Peyer's patch (tissue), 4 donors: ENCODE data around the gene NHEJ1.

Experiments used
- POLR2A ChIP-seq, 2 donors: fragments of 450-650 bp; IDR thresholded peaks; one replicate each; pipeline ENCODE4 v1.5.1; 2017; ENCODE audit warnings: antibody characterized with exemption in 2 of 2, mild to moderate bottlenecking in 2 of 2, moderate library complexity in 2 of 2
- TF ChIP-seq, protein P1 (sequence below), 6 experiments: fragments of 450-650 bp in 4 of 6; fragments of 200-600 bp in 2 of 6; sonication (generic) in 1 of 6; IDR thresholded peaks; one replicate each; pipeline ENCODE4 v1.5.1; 2017 to 2019; ENCODE audit warnings: antibody characterized with exemption in 6 of 6, mild to moderate bottlenecking in 3 of 6, moderate library complexity in 1 of 6

DNA sequence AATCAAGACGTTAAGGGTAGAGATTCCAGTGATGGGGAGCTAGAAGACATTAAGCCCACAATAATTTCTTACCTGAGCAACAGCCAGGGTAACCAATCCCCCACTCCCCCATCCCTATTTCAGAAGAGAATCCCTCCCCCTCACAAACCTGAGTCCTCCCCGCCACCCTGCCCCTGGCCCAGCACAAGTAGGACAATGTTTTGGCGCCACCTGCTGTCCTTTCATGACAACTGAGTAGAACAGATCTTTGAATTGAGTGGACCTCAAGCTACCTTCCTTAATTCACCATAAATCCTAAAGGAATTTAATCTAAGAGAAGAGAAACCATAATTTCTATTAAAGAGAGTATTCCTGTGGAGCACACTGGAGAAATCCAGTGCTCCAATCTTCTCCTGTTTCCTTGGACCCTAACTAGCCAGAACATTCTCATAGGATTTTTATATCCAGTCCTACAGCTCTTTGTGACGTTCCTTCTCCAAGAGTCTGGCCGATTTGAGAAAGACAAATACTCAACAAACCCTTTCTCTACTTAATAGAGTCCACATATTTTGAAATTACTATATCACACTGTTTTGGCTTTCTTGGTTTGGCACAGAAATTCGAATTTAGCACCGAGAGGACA is 41.1 kb downstream of the NHEJ1 start:
- TF ChIP-seq POLR2A (IDR thresholded peaks at IDR 0.05), result no peak
- TF ChIP-seq, protein P1, sequence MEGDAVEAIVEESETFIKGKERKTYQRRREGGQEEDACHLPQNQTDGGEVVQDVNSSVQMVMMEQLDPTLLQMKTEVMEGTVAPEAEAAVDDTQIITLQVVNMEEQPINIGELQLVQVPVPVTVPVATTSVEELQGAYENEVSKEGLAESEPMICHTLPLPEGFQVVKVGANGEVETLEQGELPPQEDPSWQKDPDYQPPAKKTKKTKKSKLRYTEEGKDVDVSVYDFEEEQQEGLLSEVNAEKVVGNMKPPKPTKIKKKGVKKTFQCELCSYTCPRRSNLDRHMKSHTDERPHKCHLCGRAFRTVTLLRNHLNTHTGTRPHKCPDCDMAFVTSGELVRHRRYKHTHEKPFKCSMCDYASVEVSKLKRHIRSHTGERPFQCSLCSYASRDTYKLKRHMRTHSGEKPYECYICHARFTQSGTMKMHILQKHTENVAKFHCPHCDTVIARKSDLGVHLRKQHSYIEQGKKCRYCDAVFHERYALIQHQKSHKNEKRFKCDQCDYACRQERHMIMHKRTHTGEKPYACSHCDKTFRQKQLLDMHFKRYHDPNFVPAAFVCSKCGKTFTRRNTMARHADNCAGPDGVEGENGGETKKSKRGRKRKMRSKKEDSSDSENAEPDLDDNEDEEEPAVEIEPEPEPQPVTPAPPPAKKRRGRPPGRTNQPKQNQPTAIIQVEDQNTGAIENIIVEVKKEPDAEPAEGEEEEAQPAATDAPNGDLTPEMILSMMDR (IDR thresholded peaks at IDR 0.05), result peak; percentile 16 to 81 (median 73)
